OCI-LY3 (cell line): ENCODE measurements around the gene GALNT1.

Experiments
- EZH2phosphoT487 ChIP-seq: fragments of 200-600 bp; shearing (Covaris generic); IDR thresholded peaks from 2 replicates; pipeline ENCODE4 v1.6.1; 2018; ENCODE audit warnings: antibody characterized with exemption, mixed run types, low read depth
- TF ChIP-seq, protein P1 (sequence below): fragments of 200-600, 300-600 bp; sonication (generic); IDR thresholded peaks from 2 replicates; pipeline ENCODE4 v1.5.1; 2014; ENCODE audit warnings: antibody characterized with exemption, low read length, low read depth

DNA sequence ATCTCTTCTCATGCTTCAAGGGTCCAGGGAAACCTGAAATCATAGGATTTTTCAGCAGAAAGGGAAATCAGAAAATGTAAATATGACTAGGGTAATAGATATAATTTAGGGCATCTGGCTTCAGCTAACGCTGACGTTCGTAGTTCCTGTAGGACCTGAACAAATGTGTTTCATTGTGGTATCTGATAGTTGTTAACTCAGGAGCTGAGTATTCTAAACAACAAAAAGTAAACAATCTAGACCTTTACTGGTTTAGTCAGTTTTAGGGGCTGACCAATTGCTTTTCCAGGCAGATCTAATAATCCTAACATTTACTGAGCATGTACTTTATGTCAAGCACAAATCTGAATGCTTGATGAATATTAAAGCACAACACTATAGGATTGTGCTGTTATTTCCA, 114.8 kb downstream of the GALNT1 start:
- TF ChIP-seq, protein P1, sequence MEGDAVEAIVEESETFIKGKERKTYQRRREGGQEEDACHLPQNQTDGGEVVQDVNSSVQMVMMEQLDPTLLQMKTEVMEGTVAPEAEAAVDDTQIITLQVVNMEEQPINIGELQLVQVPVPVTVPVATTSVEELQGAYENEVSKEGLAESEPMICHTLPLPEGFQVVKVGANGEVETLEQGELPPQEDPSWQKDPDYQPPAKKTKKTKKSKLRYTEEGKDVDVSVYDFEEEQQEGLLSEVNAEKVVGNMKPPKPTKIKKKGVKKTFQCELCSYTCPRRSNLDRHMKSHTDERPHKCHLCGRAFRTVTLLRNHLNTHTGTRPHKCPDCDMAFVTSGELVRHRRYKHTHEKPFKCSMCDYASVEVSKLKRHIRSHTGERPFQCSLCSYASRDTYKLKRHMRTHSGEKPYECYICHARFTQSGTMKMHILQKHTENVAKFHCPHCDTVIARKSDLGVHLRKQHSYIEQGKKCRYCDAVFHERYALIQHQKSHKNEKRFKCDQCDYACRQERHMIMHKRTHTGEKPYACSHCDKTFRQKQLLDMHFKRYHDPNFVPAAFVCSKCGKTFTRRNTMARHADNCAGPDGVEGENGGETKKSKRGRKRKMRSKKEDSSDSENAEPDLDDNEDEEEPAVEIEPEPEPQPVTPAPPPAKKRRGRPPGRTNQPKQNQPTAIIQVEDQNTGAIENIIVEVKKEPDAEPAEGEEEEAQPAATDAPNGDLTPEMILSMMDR = no peak
- TF ChIP-seq EZH2phosphoT487 = no peak
